Measurements from ENCODE around the gene MYD88.

The MYD88 gene

DNA sequence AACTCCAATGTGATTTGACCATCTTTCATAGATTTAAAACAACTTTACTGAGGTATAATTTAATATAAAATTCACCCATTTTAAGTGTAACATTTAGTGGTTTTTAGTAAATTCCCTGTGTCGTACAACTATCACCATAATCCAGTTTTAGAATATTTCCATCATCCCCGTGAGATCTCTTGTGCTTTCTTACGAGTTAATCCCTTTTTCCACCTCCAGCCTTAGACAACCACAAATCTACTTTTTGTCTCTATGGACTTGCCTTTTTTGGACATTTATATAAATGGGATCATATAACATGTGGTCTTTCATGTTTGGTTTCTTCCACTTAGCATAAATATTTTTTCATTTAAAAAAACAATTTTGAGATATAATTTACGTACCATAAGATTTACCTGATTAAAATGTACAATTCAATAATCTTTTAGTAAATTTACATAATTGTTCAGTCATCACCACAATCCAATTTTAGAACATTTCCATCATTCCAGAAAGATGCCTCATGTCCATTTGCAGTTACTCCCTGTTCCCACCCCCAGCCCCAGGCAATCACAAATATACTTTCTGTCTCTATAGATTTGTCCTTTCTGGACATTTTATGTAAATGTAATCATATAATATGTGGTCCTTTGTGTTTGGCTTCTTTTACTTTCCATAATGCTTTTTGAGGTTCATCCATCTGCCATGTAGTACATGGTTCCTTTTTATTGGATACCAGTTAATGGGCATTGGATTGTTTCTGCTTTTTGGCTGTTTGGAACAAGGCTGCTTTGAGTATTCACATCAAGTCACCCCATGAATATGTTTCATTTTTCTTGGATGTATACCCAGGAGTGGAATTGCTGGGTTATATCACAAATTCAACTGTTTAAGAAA lies 29.9 kb downstream of the MYD88 start:
- H3K9me3 ChIP-seq (ENCODE audit: control insufficient read depth, insufficient read depth, low read length) = no peaks in the 10 kb centered on the region
- H3K36me3 ChIP-seq (ENCODE audit: insufficient read depth, low read length) = no peaks in the 10 kb centered on the region
- H3K9ac ChIP-seq (ENCODE audit: low read depth, low read length) = no peak overlapping the region
- H3K4me1 ChIP-seq (ENCODE audit: insufficient read depth, low read length) = peaks cover 1% of the 10 kb centered on the region; the same call in 1 of the 2 replicates

DNA sequence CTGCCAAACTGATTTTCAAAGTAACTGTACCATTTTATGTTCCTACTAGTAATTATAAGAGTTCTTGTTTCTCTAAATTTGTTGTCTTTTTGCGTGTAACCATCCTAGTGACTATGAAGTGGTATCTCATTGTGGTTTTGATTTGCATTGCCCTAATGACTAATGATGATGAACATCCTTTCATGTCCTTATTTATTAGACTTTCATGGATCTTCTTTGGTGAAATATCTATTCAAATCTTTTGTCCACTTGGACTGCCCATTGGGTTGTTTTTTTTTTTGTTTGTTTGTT lies 30.5 kb downstream of the MYD88 start:
- Histone ChIP-seq H3K36me3 (ENCODE audit: insufficient read depth, low read length) (no peaks in the 10 kb centered on the region), H3K4me1 (ENCODE audit: insufficient read depth, low read length) (peaks cover 7% of the 10 kb centered on the region; the same call in 1 of the 2 replicates), H3K9me3 (ENCODE audit: control insufficient read depth, insufficient read depth, low read length) (no peaks in the 10 kb centered on the region), H3K9ac (ENCODE audit: low read depth, low read length) (no peak overlapping the region)

DNA sequence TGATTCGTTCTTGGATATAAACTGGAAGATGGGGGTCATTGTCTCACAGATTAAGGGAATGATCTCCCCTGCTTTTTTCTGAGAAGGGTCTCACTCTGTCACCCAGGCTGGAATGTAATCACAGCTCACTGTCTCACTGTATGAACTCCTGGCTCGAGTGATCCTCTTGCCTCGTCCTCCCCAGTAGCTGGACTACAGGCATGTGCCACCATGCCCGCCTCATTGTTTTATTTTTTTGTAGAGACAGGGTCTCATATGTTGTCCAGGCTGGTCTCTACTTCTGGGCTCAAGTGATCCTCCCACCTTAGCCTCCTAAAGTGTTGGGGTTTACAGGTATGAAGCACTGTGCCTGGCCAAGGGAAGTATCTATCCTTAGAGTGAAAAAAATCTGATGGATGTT lies 32.3 kb downstream of the MYD88 start:
- H3K36me3 ChIP-seq (ENCODE audit: insufficient read depth, low read length) = no peaks in the 10 kb centered on the region
- H3K9ac ChIP-seq (ENCODE audit: low read depth, low read length) = no peak overlapping the region
- no peaks in the 10 kb centered on the region for H3K9me3 ChIP-seq (ENCODE audit: control insufficient read depth, insufficient read depth, low read length)
- H3K4me1 ChIP-seq (ENCODE audit: insufficient read depth, low read length) = peaks cover 11% of the 10 kb centered on the region

DNA sequence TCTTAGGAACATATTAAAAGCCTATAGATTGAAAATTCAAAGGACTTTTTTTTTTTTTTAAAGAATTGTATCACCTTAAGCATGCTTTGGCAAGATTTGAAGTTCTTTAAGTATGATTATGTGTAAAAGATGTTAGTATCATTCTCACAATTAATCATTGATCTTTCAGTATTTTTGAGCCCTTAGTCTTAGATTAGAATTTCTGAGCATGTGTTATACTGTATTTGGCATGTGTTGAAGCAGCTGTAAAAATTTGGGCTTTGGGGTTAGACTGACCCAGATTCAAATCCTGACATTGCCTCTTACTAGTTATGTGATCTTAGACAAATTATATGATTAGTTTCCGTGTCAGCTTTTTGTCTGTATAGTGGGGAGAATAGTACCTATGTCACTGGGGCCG lies 33.2 kb downstream of the MYD88 start:
- no peak overlapping the region for H3K9ac ChIP-seq (ENCODE audit: low read depth, low read length)
- peaks cover 11% of the 10 kb centered on the region for H3K4me1 ChIP-seq (ENCODE audit: insufficient read depth, low read length)
- no peaks in the 10 kb centered on the region for H3K9me3 ChIP-seq (ENCODE audit: control insufficient read depth, insufficient read depth, low read length)
- H3K36me3 ChIP-seq (ENCODE audit: insufficient read depth, low read length) = no peaks in the 10 kb centered on the region

DNA sequence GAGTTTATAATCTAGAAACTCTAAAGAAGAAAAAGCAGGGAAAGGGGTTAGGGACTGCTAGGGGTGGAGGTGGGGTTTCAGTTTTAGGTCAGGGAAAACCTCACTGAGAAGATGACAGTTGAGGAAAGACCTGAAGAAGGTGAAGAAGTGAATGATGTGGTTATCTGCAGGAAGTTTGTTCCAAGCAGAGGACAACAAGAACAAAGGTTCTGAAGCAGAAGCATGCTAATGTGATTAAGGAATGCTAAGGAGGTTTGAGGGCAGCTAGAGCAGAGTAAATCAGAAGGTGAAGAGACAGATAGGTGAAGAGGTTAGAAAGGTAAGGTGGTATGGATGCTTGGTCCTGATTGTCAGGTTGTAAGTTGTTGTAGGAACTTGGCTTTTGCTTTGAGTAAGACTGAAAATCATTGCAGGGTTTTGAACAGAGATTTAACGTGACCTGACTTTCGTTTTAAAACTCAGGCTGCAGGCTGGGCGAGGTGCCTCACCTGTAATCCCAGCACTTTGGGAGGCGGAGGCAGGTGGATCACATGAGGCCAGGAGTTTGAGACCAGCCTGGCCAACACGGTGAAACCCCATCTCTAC lies 35.5 kb downstream of the MYD88 start:
- H3K9ac ChIP-seq (ENCODE audit: low read depth, low read length) = 0 out of 2 replicates have a peak overlapping the region, but pooled peaks have one; percentile 8
- no peaks in the 10 kb centered on the region for H3K36me3 ChIP-seq (ENCODE audit: insufficient read depth, low read length)
- peaks cover 11% of the 10 kb centered on the region for H3K4me1 ChIP-seq (ENCODE audit: insufficient read depth, low read length)
- no peaks in the 10 kb centered on the region for H3K9me3 ChIP-seq (ENCODE audit: control insufficient read depth, insufficient read depth, low read length)

DNA sequence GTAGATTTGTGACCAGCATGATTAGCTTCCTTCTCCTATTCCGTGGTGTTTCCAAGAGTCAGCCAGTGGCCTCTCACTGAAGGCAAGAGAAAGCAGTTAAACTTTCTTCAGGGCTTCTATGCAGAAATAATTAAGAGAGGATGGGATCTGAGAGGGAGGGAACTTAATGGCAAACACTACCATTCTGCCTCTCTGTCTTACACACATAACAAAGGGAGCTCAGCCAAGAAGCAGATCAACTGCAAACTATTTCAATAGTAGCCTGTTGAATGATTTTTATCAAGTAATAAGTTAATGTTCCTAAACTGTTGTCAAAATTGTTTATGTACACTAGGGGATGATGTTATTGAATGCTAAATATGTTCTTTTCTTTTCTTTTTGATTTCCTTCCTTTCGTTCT lies 38.7 kb downstream of the MYD88 start:
- Histone ChIP-seq H3K36me3 (ENCODE audit: insufficient read depth, low read length) (no peaks in the 10 kb centered on the region), H3K4me1 (ENCODE audit: insufficient read depth, low read length) (peaks cover 11% of the 10 kb centered on the region), H3K9me3 (ENCODE audit: control insufficient read depth, insufficient read depth, low read length) (no peaks in the 10 kb centered on the region), H3K9ac (ENCODE audit: low read depth, low read length) (no peak overlapping the region)

DNA sequence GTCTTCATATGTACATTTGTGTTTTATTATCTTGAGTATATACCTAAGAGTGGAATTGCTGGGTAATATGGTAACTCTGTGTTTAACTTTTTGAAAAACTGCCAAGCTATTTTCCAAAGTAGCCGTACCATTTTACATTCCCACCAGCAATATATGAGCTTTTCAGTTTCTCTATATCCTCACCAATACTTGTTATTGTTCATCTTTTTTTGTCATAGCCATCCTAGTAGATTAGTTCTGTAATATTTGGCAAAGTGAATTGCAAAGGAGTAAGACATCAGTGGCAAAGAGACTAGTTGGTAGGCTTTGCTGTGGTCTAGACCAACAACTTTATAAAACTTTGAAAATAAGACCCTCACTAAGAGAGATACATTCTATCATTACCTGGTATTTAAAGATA lies 48.3 kb downstream of the MYD88 start:
- no peaks in the 10 kb centered on the region for H3K36me3 ChIP-seq (ENCODE audit: insufficient read depth, low read length)
- H3K9me3 ChIP-seq (ENCODE audit: control insufficient read depth, insufficient read depth, low read length) = no peaks in the 10 kb centered on the region
- no peak overlapping the region for H3K9ac ChIP-seq (ENCODE audit: low read depth, low read length)

DNA sequence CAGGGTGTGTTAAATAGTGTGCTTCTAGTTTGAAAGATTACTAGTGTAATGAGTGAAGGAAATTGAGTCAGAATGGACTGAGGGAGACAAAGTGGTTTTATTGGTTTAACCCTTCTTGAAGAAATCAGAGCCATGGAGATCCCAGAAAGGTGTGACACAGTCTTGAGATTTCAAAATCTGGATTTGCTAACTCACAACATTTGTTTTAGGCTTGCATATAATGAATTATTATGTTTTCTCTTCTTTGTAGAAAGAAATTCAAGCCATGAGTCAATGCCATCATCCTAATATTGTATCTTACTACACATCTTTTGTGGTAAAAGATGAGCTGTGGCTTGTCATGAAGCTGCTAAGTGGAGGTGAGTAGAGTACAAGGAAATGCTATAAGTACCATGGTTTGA lies 52.0 kb downstream of the MYD88 start:
- no peaks in the 10 kb centered on the region for H3K9me3 ChIP-seq (ENCODE audit: control insufficient read depth, insufficient read depth, low read length)
- no peaks in the 10 kb centered on the region for H3K36me3 ChIP-seq (ENCODE audit: insufficient read depth, low read length)
- H3K4me1 ChIP-seq (ENCODE audit: insufficient read depth, low read length) = no peaks in the 10 kb centered on the region
- no peak overlapping the region for H3K9ac ChIP-seq (ENCODE audit: low read depth, low read length)

More for the DNA sequence above, 48.3 kb downstream of the MYD88 start:
- no peaks in the 10 kb centered on the region for H3K4me1 ChIP-seq (ENCODE audit: insufficient read depth, low read length)
